Fibroblast of pulmonary artery (primary cell): ENCODE results near the gene SCP2D1.

Source experiments
- DNase-seq: peaks from one replicate; pipeline ENCODE4 v3.0.0-alpha.2; 2010; ENCODE audit warnings: low read depth
- H3K4me3 ChIP-seq: replicated peaks from 2 replicates; pipeline ENCODE4 v1.5.1; 2011; ENCODE audit warnings: low read depth, mild to moderate bottlenecking, control low read depth, low read length, moderate library complexity
- CTCF ChIP-seq: IDR thresholded peaks from 2 replicates; pipeline ENCODE4 v1.5.1; 2011; ENCODE audit warnings: mild to moderate bottlenecking, control low read depth, low read length, inconsistent platforms; ENCODE audit errors: missing control alignments

The SCP2D1 gene

GRCh38 chr20:18857640-18858039 is 44.1 kb downstream of the SCP2D1 start:
- no peak for TF ChIP-seq CTCF
- DNase-seq, result no peak
- no peak overlapping the region for H3K4me3 ChIP-seq

GRCh38 chr20:18858816-18859215 is 45.2 kb downstream of the SCP2D1 start:
- TF ChIP-seq CTCF, result no peak
- no peak for DNase-seq
- no peak overlapping the region for H3K4me3 ChIP-seq
